KOPT-K1 (cell line): Measurements from ENCODE around the gene TMEM126A.
"Not testable (repeated sequence)": the region's sequence is repeated elsewhere in the genome, so short reads cannot be mapped to it uniquely, and the experiment has no call there.

Experiments used
- H3K27ac ChIP-seq: fragments of 200-600 bp; sonication (generic); 2 replicates; pipeline ENCODE4 v1.5.1; 2016; ENCODE audit warnings: antibody characterized with exemption, mild to moderate bottlenecking, low read depth, low read length; ENCODE audit not compliant: poor library complexity, severe bottlenecking
- H3K36me3 ChIP-seq: fragments of 200-600 bp; sonication (generic); 2 replicates; pipeline ENCODE4 v1.5.1; 2017; ENCODE audit warnings: antibody characterized with exemption, mild to moderate bottlenecking, low read length, moderate library complexity; ENCODE audit not compliant: insufficient read depth
- H3K9me3 ChIP-seq: fragments of 200-600 bp; sonication (generic); 2 replicates; pipeline ENCODE4 v1.5.1; 2017; ENCODE audit warnings: antibody characterized with exemption, low read length, mild to moderate bottlenecking; ENCODE audit not compliant: insufficient read depth, poor library complexity, severe bottlenecking

TMEM126A gene

GRCh38 chr11:85668157-85668556 lies 20.4 kb downstream of the TMEM126A start:
- H3K9me3 ChIP-seq, result no peaks in the 10 kb centered on the region
- H3K27ac ChIP-seq, result no peak overlapping the region

GRCh38 chr11:85670949-85671663 lies 23.3 kb downstream of the TMEM126A start:
- not testable (repeated sequence) for H3K27ac ChIP-seq, H3K9me3 ChIP-seq, H3K36me3 ChIP-seq

More at GRCh38 chr11:85668157-85668556, 20.4 kb downstream of the TMEM126A start:
- peaks cover 3% of the 10 kb centered on the region for H3K36me3 ChIP-seq

GRCh38 chr11:85672105-85672902 lies 24.5 kb downstream of the TMEM126A start:
- Histone ChIP-seq H3K9me3 (peaks cover 6% of the 10 kb centered on the region), H3K27ac (no peak overlapping the region), H3K36me3 (no peaks in the 10 kb centered on the region)

- Histone ChIP-seq H3K27ac (no peak overlapping the region), H3K9me3 (peaks cover 6% of the 10 kb centered on the region), H3K36me3 (no peaks in the 10 kb centered on the region)
Measured at GRCh38 chr11:85673393-85673792, 25.6 kb downstream of the TMEM126A start.

GRCh38 chr11:85679576-85679975 lies 31.8 kb downstream of the TMEM126A start:
- Histone ChIP-seq H3K27ac (no peak overlapping the region), H3K36me3 (no peaks in the 10 kb centered on the region), H3K9me3 (no peaks in the 10 kb centered on the region)

GRCh38 chr11:85680897-85681296 lies 33.1 kb downstream of the TMEM126A start:
- Histone ChIP-seq H3K36me3 (no peaks in the 10 kb centered on the region), H3K9me3 (no peaks in the 10 kb centered on the region), H3K27ac (no peak overlapping the region)

- Histone ChIP-seq H3K36me3 (no peaks in the 10 kb centered on the region), H3K27ac (no peak overlapping the region), H3K9me3 (no peaks in the 10 kb centered on the region)
Measured at GRCh38 chr11:85682330-85683305, 34.9 kb downstream of the TMEM126A start.

GRCh38 chr11:85685125-85685819 lies 37.5 kb downstream of the TMEM126A start:
- Histone ChIP-seq H3K9me3 (no peaks in the 10 kb centered on the region), H3K27ac (no peak overlapping the region), H3K36me3 (no peaks in the 10 kb centered on the region)

- Histone ChIP-seq H3K27ac (no peak within 1 kb of the TSS), H3K9me3 (no peaks in the 10 kb centered on the region)
Measured at GRCh38 chr11:85685820-85686459, 38.2 kb downstream of the TMEM126A start, which contains the start of gene CCDC89. Gene CCDC89 (minus strand): TSS chr11:85686195. CDS start chr11:85686130, 65 bp downstream.

GRCh38 chr11:85694385-85694980 lies 46.7 kb downstream of the TMEM126A start:
- no peak overlapping the region for H3K27ac ChIP-seq
- no peaks in the 10 kb centered on the region for H3K9me3 ChIP-seq
- H3K36me3 ChIP-seq, result no peaks in the 10 kb centered on the region

More at GRCh38 chr11:85685820-85686459, 38.2 kb downstream of the TMEM126A start, which contains the start of gene CCDC89:
- no peaks in the 10 kb centered on the region for H3K36me3 ChIP-seq

GRCh38 chr11:85695546-85695945 lies 47.8 kb downstream of the TMEM126A start:
- H3K36me3 ChIP-seq, result no peaks in the 10 kb centered on the region
- no peaks in the 10 kb centered on the region for H3K9me3 ChIP-seq
- no peak overlapping the region for H3K27ac ChIP-seq

- Histone ChIP-seq H3K36me3 (no peaks in the 10 kb centered on the region), H3K9me3 (no peaks in the 10 kb centered on the region), H3K27ac (no peak overlapping the region)
Measured at GRCh38 chr11:85697747-85698146, 50.0 kb downstream of the TMEM126A start.

GRCh38 chr11:85698195-85698594 lies 50.4 kb downstream of the TMEM126A start:
- Histone ChIP-seq H3K27ac (no peak overlapping the region), H3K36me3 (no peaks in the 10 kb centered on the region), H3K9me3 (no peaks in the 10 kb centered on the region)
